IPS-18c (cell line): ENCODE results near the gene SMTNL2.
"Not testable (repeated sequence)": the region's sequence is repeated elsewhere in the genome, so short reads cannot be mapped to it uniquely, and the experiment has no call there.

Source experiments
- H3K4me3 ChIP-seq: 2 replicates; pipeline ENCODE4 v1.7.0; 2013; ENCODE audit warnings: low read depth, mild to moderate bottlenecking, low read length, moderate library complexity; ENCODE audit not compliant: insufficient read depth
- H3K9me3 ChIP-seq: one replicate; pipeline ENCODE4 v1.6.1; 2013; ENCODE audit warnings: mild to moderate bottlenecking, low read length, moderate library complexity; ENCODE audit not compliant: control insufficient read depth, insufficient read depth

Gene SMTNL2

GRCh38 chr17:4602041-4602440 is 17.7 kb downstream of the SMTNL2 start:
- H3K4me3 ChIP-seq: no peak overlapping the region
- H3K9me3 ChIP-seq: no peaks in the 10 kb centered on the region

GRCh38 chr17:4604111-4604644 is 19.8 kb downstream of the SMTNL2 start:
- Histone ChIP-seq H3K9me3 (no peaks in the 10 kb centered on the region), H3K4me3 (no peak overlapping the region)

GRCh38 chr17:4604736-4605135 is 20.4 kb downstream of the SMTNL2 start:
- H3K4me3 ChIP-seq, H3K9me3 ChIP-seq: not testable (repeated sequence)

- no peak overlapping the region for H3K4me3 ChIP-seq
- no peaks in the 10 kb centered on the region for H3K9me3 ChIP-seq
Measured at GRCh38 chr17:4605826-4606225, 21.5 kb downstream of the SMTNL2 start.

GRCh38 chr17:4607261-4607741 is 23.0 kb downstream of the SMTNL2 start:
- Histone ChIP-seq H3K4me3 (no peak overlapping the region; the same call in 1 of the 2 replicates), H3K9me3 (no peaks in the 10 kb centered on the region)

- no peak overlapping the region for H3K4me3 ChIP-seq
- no peaks in the 10 kb centered on the region for H3K9me3 ChIP-seq
Measured at GRCh38 chr17:4607773-4608187, 23.5 kb downstream of the SMTNL2 start.

- no peak overlapping the region for H3K4me3 ChIP-seq
- H3K9me3 ChIP-seq: no peaks in the 10 kb centered on the region
Measured at GRCh38 chr17:4609761-4610160, 25.4 kb downstream of the SMTNL2 start.

GRCh38 chr17:4610162-4610561 is 25.8 kb downstream of the SMTNL2 start:
- Histone ChIP-seq H3K4me3 (no peak overlapping the region), H3K9me3 (no peaks in the 10 kb centered on the region)

- H3K9me3 ChIP-seq: no peaks in the 10 kb centered on the region
- no peak overlapping the region for H3K4me3 ChIP-seq
Measured at GRCh38 chr17:4610656-4611055, 26.3 kb downstream of the SMTNL2 start.

GRCh38 chr17:4616476-4616875 is 32.1 kb downstream of the SMTNL2 start:
- no peaks in the 10 kb centered on the region for H3K9me3 ChIP-seq
- H3K4me3 ChIP-seq: no peak overlapping the region

GRCh38 chr17:4617090-4617489 is 32.8 kb downstream of the SMTNL2 start:
- H3K4me3 ChIP-seq: no peak overlapping the region
- H3K9me3 ChIP-seq: no peaks in the 10 kb centered on the region

- H3K4me3 ChIP-seq: no peak overlapping the region
- H3K9me3 ChIP-seq: no peaks in the 10 kb centered on the region
Measured at GRCh38 chr17:4617590-4618351, 33.4 kb downstream of the SMTNL2 start.

GRCh38 chr17:4620531-4621101 is 36.3 kb downstream of the SMTNL2 start:
- no peak overlapping the region for H3K4me3 ChIP-seq
- H3K9me3 ChIP-seq: no peaks in the 10 kb centered on the region

GRCh38 chr17:4622375-4622774 is 38.0 kb downstream of the SMTNL2 start:
- H3K4me3 ChIP-seq: no peak overlapping the region
- H3K9me3 ChIP-seq: no peaks in the 10 kb centered on the region

- no peak overlapping the region for H3K4me3 ChIP-seq
Measured at GRCh38 chr17:4623249-4623648, 38.9 kb downstream of the SMTNL2 start.

GRCh38 chr17:4624451-4624911 is 40.2 kb downstream of the SMTNL2 start:
- not testable (repeated sequence) for H3K4me3 ChIP-seq, H3K9me3 ChIP-seq

More at GRCh38 chr17:4623249-4623648, 38.9 kb downstream of the SMTNL2 start:
- H3K9me3 ChIP-seq: no peaks in the 10 kb centered on the region

- no peak overlapping the region for H3K4me3 ChIP-seq
Measured at GRCh38 chr17:4625181-4625617, 40.9 kb downstream of the SMTNL2 start.

GRCh38 chr17:4626734-4627256 is 42.5 kb downstream of the SMTNL2 start:
- Histone ChIP-seq H3K9me3 (no peaks in the 10 kb centered on the region), H3K4me3 (no peak overlapping the region)

More at GRCh38 chr17:4625181-4625617, 40.9 kb downstream of the SMTNL2 start:
- no peaks in the 10 kb centered on the region for H3K9me3 ChIP-seq
